GM12864 (cell line): ENCODE measurements around the gene ATP2B3.

Experiments used
- DNase-seq: peaks from one replicate; pipeline ENCODE4 v3.0.0-alpha.2; 2011; ENCODE audit warnings: low read depth
- H3K4me3 ChIP-seq: 2 replicates; pipeline ENCODE4 v1.5.1; 2011; ENCODE audit warnings: mild to moderate bottlenecking, low read depth, low read length, control low read depth
- CTCF ChIP-seq: IDR thresholded peaks from 2 replicates; pipeline ENCODE4 v1.5.1; 2011; ENCODE audit warnings: low read depth, mild to moderate bottlenecking, moderate library complexity, low read length, control low read depth, inconsistent platforms; ENCODE audit errors: missing control alignments

Gene ATP2B3

GRCh38 chrX:153626025-153626633 lies 108.7 kb downstream of the ATP2B3 start:
- H3K4me3 ChIP-seq = no peak overlapping the region
- no peak for DNase-seq
- no peak for TF ChIP-seq CTCF

GRCh38 chrX:153626863-153627674 lies 109.6 kb downstream of the ATP2B3 start:
- TF ChIP-seq CTCF = no peak
- no peak overlapping the region for H3K4me3 ChIP-seq
- DNase-seq = no peak

- DNase-seq = no peak
- TF ChIP-seq CTCF = no peak
- no peak overlapping the region for H3K4me3 ChIP-seq
These were observed 110.3 kb downstream of the ATP2B3 start for GRCh38 chrX:153627675-153628111.

GRCh38 chrX:153628129-153628528 lies 110.7 kb downstream of the ATP2B3 start:
- no peak overlapping the region for H3K4me3 ChIP-seq
- DNase-seq = no peak
- no peak for TF ChIP-seq CTCF

- H3K4me3 ChIP-seq = no peak overlapping the region
- no peak for DNase-seq
- TF ChIP-seq CTCF = no peak
These were observed 111.2 kb downstream of the ATP2B3 start for GRCh38 chrX:153628665-153629064.

- TF ChIP-seq CTCF = no peak
These were observed 113.9 kb downstream of the ATP2B3 start for GRCh38 chrX:153631346-153631745.

More at GRCh38 chrX:153631346-153631745, 113.9 kb downstream of the ATP2B3 start:
- no peak for DNase-seq
- H3K4me3 ChIP-seq = no peak overlapping the region
